Measurements from ENCODE around the gene SNED1. TPM values are rescaled to one million over a fixed set of nuclear protein-coding genes. Genes with fewer than 3 reads are reported as not detected.
"Not testable (repeated sequence)": the region's sequence is repeated elsewhere in the genome, so short reads cannot be mapped to it uniquely, and the experiment has no call there.

The SNED1 gene
- total RNA-seq, 1 donor from 2014 or later: 2.8 TPM

- Mint-ChIP-seq H3K27me3 (ENCODE audit: unreplicated experiment) (peaks cover 4% of the 10 kb centered on the region), H3K9me3 (ENCODE audit: unreplicated experiment) (peaks cover 9% of the 10 kb centered on the region), H3K4me1 (ENCODE audit: low read depth, unreplicated experiment) (peaks cover 25% of the 10 kb centered on the region), H3K4me3 (ENCODE audit: unreplicated experiment) (no peak overlapping the region), H3K27ac (ENCODE audit: unreplicated experiment) (no peak overlapping the region), H3K36me3 (ENCODE audit: unreplicated experiment) (peaks cover 22% of the 10 kb centered on the region)
- TF ChIP-seq CTCF (IDR thresholded peaks at IDR 0.05; ENCODE audit: partially characterized antibody, unreplicated experiment): no peak
- no peak for DNase-seq
These were observed 90.6 kb downstream of the SNED1 start for GRCh38 chr2:241088791-241089732.

- H3K36me3 Mint-ChIP-seq (ENCODE audit: unreplicated experiment): peaks cover 10% of the 10 kb centered on the region
- no peak for DNase-seq
- TF ChIP-seq CTCF (IDR thresholded peaks at IDR 0.05; ENCODE audit: partially characterized antibody, unreplicated experiment): no peak
- H3K4me1 Mint-ChIP-seq (ENCODE audit: low read depth, unreplicated experiment): peaks cover 25% of the 10 kb centered on the region
- H3K27me3 Mint-ChIP-seq (ENCODE audit: unreplicated experiment): peaks cover 7% of the 10 kb centered on the region
- peak overlapping the region; percentile 97 for H3K27ac Mint-ChIP-seq (ENCODE audit: unreplicated experiment)
- H3K4me3 Mint-ChIP-seq (ENCODE audit: unreplicated experiment): peak overlapping the region; percentile 81
- H3K9me3 Mint-ChIP-seq (ENCODE audit: unreplicated experiment): peaks cover 8% of the 10 kb centered on the region
These were observed 92.8 kb downstream of the SNED1 start for GRCh38 chr2:241091201-241091600.

GRCh38 chr2:241091734-241092445 lies 93.5 kb downstream of the SNED1 start:
- peak overlapping the region; percentile 97 for H3K27ac Mint-ChIP-seq (ENCODE audit: unreplicated experiment)

GRCh38 chr2:241092677-241093076 lies 94.3 kb downstream of the SNED1 start:
- H3K36me3 Mint-ChIP-seq (ENCODE audit: unreplicated experiment): peaks cover 3% of the 10 kb centered on the region
- peaks cover 9% of the 10 kb centered on the region for H3K27me3 Mint-ChIP-seq (ENCODE audit: unreplicated experiment)
- TF ChIP-seq CTCF (IDR thresholded peaks at IDR 0.05; ENCODE audit: partially characterized antibody, unreplicated experiment): no peak

More at GRCh38 chr2:241091734-241092445, 93.5 kb downstream of the SNED1 start:
- Mint-ChIP-seq H3K4me3 (ENCODE audit: unreplicated experiment) (peak overlapping the region; percentile 81), H3K9me3 (ENCODE audit: unreplicated experiment) (peaks cover 8% of the 10 kb centered on the region), H3K36me3 (ENCODE audit: unreplicated experiment) (peaks cover 3% of the 10 kb centered on the region), H3K27me3 (ENCODE audit: unreplicated experiment) (peaks cover 7% of the 10 kb centered on the region), H3K4me1 (ENCODE audit: low read depth, unreplicated experiment) (peaks cover 25% of the 10 kb centered on the region)
- peak; percentile 50 for DNase-seq
- no peak for TF ChIP-seq CTCF (IDR thresholded peaks at IDR 0.05; ENCODE audit: partially characterized antibody, unreplicated experiment)

GRCh38 chr2:241093133-241093781 lies 94.8 kb downstream of the SNED1 start:
- not testable (repeated sequence) for H3K4me3 Mint-ChIP-seq (ENCODE audit: unreplicated experiment); H3K36me3 Mint-ChIP-seq (ENCODE audit: unreplicated experiment); H3K9me3 Mint-ChIP-seq (ENCODE audit: unreplicated experiment); DNase-seq; H3K27me3 Mint-ChIP-seq (ENCODE audit: unreplicated experiment)
- Mint-ChIP-seq H3K4me1 (ENCODE audit: low read depth, unreplicated experiment) (peaks cover 25% of the 10 kb centered on the region), H3K27ac (ENCODE audit: unreplicated experiment) (peak overlapping the region; percentile 36)

More at GRCh38 chr2:241092677-241093076, 94.3 kb downstream of the SNED1 start:
- peaks cover 25% of the 10 kb centered on the region for H3K4me1 Mint-ChIP-seq (ENCODE audit: low read depth, unreplicated experiment)
- peak overlapping the region; percentile 36 for H3K27ac Mint-ChIP-seq (ENCODE audit: unreplicated experiment)
- peaks cover 8% of the 10 kb centered on the region for H3K9me3 Mint-ChIP-seq (ENCODE audit: unreplicated experiment)
- no peak for DNase-seq
- H3K4me3 Mint-ChIP-seq (ENCODE audit: unreplicated experiment): peak overlapping the region; percentile 45

Data from glutamatergic neuron (in vitro differentiated cells).